ENCODE measurements around the gene RHOG.

DNA sequence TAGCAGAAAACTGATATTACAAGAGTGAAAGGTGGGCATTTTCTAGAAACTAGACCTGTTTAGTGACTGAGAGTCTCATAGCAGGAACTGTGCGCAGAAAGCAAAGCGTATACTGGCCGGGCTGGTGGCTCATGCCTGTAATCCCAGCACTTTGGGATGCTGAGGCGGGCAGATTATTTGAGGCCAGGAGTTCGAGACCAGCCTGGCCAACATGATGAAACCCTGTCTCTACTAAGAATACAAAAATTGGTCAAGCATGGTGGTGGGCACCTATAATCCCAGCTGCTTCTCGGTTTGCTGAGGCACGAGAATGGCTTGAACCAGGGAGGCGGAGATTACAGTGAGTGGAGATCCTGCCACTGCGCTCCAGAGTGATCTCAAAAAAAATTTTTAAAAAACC, 41.6 kb downstream of the RHOG start:
- TF ChIP-seq, protein P1, sequence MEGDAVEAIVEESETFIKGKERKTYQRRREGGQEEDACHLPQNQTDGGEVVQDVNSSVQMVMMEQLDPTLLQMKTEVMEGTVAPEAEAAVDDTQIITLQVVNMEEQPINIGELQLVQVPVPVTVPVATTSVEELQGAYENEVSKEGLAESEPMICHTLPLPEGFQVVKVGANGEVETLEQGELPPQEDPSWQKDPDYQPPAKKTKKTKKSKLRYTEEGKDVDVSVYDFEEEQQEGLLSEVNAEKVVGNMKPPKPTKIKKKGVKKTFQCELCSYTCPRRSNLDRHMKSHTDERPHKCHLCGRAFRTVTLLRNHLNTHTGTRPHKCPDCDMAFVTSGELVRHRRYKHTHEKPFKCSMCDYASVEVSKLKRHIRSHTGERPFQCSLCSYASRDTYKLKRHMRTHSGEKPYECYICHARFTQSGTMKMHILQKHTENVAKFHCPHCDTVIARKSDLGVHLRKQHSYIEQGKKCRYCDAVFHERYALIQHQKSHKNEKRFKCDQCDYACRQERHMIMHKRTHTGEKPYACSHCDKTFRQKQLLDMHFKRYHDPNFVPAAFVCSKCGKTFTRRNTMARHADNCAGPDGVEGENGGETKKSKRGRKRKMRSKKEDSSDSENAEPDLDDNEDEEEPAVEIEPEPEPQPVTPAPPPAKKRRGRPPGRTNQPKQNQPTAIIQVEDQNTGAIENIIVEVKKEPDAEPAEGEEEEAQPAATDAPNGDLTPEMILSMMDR (IDR thresholded peaks at IDR 0.05), result no peak
- TF ChIP-seq POLR2A (IDR thresholded peaks at IDR 0.05), result no peak
